Ecto neural progenitor cell (in vitro differentiated cells): ENCODE data around the gene CD7.

Experiments used
- DNase-seq: peaks from one replicate; pipeline ENCODE4 v3.0.0-alpha.2; 2018; ENCODE audit warnings: low spot score

The CD7 gene

DNA sequence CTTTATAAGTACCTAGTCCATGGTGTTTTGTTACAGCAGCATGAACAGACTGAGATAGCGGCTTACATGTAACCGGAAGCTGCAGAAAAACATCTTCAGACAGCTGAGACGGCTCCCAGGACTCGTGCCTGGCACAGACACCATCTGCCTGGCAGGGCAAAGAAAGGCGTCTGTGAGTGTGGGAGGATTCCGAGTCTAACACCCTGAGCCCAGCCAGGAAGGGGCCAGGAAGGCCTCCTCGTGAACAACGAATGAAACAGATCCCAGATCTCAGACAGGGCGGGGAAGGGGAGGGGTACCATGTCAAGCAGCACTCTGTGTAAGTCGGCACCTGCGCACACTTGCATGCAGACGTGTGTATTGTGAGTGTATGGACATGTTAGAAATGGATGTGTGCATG, 39.6 kb downstream of the CD7 start:
- no peak for DNase-seq

DNA sequence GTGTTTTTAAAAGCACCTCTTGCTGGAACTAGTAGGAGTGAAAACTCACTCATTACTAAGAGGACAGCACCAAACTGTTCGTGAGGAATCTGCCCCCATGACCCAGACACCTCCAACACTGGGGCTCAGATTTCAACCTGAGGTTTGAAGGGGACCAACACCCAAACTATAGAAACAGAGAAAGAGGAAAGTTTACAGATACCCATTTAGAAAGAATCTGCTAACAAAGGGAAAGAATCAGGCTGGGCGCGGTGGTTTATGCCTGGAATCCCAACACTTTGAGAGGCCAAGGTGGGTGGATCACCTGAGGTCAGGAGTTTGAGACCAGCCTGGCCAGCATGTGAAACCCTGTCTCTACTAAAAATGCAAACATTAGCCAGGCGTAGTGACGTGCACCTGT, 40.5 kb downstream of the CD7 start:
- DNase-seq, result no peak

DNA sequence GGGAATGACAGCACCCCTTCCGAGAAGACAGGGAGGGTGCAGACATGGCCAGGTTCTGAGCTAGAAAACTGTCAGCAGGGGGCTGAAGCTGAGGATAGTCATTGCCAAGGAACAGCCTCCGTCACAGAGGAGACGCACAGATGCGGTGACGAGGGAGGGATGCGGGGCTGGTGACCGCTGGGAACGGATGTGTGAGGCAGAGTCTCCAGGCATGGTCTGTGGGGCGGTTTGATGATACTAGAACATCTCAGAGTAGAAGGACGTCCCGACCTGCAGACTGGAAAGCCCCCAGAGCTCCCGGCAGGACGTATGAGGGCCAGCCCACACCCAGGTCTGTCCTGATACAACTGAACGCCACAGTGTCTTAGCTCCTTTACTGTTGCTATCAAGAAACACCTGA, 42.1 kb downstream of the CD7 start:
- no peak for DNase-seq

DNA sequence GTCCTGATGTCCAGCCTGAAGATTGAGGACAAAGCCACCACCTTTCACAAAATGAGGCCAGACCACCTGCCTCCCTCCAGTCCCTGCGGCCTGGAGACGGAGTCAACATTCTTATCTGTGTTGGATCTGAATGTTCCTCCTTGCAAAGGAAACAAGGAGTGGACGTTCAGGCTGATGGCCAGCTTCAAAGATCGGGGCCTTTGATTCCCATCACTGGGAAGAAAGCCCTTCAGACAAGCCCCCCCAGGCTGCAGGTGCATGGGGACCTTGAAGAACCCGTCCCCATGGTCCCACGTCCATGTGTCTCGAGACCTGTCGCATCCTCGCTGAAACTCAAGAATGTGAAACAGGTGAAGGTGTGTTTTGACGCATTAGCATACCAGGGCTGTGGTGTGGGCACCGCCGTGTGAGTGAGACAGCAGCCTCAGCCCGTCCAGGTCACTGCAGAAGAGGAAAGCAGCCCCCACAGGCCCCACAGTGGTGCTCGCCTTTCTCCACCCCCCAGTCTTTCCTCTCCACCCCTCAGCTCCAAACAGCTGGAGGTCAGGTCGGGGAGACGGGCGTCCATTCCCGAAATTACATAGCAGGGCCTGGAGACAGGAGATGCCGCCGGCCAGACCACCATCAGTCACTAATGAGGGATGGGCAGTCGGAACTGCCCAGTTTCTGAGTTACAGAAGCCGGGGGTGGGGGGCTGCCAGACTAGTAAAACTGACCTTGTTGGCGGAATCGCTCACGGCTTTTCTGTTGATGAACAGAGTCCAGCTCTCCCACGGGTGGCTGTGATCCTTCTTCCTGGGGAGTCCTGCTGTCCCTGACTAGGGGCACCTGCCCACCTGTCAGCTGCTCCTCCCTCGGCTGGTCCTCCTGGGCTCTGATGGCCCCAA, 43.0 kb downstream of the CD7 start:
- no peak for DNase-seq

DNA sequence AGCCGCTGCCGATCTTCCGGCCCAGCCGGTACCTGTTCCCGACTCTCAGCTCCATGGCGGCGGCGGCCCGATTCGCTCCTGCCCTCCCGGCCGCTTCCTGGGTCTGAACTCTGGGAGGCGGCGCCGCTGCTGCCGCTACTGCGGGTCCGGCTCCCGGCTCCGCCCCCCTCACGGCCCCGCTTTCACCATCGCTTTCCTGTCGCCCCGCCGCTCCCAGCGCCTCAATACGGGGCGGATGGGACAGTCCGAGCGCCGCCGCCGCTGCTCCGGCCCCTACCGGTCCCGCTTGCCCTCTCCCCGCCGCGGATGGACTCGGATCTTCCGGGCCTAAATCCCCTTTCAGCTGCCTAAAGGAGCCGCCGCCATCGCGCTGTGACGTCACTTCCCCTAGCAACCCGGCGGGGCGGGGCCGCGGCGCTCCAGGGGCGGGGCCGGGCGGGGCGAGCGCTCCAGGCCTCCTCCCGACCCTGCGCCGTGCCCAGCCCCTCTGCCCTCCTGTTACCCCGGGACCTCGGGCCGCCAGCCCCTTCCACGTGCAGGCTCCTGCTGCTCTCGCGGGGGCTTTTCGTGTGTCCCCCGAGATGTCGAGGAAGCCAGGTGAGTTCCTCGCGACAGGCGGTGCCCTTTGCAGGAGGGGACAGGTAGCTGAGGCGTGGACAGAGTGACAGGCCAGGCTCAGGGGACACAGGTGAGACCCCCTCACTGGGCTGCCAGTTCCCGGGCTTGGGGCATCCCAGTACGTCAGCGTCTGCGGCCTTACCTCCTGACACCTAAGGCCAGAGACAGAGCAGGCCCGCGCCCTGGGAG, 43.9 kb downstream of the CD7 start, which contains the start of gene CSNK1D:
Gene CSNK1D, minus strand, starts transcription at position 374 of the 807 bp plus-strand sequence. Its CDS starts 319 bp downstream, at position 55.
- peak; percentile 98 for DNase-seq

DNA sequence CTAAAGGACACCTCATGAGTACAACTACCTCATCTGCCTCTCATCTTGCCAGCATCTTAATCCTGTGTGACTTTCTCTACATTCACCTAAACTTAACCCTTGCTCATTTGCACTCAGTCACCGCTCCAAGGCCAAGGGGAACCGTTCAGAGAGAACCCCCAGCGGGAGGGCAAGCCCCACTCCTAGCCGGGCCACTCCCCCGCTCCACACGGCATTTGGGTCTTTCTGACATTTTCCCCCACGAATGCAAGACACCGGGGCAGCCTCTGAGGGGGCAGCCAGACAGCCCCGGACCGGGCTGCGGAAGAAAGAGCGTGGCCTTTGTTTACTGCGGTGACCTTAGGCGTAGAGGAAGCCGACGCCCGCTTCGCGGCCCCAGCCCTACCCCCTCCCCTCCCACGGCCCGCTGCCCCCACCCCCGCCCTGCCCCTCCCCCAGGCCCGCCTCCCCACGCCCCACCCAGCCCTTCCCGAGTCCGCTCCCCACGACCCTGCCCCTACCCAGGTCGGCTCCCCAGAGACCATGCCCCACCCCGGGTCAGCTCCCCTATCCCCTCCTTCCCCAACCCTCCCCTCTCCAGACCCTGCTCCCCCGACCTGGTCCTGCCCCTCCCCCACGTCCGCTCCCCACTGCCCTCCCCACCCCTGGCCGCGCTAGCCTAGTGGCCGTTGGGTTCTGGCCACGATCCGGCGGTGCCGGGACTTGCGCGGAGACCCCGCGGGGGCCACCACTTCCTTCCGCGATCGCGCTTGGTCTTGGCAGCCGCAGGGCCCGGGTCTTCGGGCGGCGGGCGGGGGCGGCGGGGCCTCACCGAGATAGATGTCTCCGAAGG, 44.7 kb downstream of the CD7 start:
- peak; percentile 68 for DNase-seq

DNA sequence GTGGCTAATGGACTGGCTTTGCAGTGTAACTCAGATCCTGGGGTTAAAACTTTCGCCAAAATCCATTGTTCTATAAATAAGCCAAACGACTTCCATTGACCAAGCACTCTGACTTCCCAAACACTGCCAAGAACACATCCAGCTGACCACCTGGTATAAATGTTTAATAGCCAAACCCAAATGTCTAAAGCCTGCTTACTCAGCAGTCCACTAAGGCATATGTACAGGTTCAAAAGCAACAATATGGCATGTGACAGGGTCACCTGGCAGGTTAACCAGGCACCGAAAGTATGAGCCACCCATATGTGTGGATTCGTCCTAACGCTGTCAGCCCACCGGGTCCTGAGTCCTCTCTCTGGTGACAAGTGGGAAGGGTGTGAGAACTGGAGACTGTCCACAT, 46.0 kb downstream of the CD7 start:
- no peak for DNase-seq

DNA sequence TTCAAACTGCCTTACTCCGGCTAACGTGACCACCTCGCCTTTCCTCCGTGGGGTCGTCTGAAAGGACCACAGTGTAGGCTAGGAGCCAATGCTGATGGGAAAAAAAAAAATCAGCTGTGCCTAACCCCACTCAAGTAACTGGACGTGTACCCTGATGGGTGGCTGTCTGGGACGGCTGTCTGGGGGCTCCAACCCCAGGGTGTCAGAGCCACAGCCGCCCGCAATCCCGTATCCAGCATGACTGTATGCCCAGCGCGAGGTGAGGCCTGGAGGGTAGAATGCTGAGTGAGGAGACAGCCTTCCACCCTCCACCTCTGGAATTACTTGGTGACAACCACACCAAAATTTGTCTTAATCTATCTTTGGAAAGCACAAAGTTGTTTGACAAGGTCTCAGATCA, 46.8 kb downstream of the CD7 start:
- DNase-seq, result no peak

DNA sequence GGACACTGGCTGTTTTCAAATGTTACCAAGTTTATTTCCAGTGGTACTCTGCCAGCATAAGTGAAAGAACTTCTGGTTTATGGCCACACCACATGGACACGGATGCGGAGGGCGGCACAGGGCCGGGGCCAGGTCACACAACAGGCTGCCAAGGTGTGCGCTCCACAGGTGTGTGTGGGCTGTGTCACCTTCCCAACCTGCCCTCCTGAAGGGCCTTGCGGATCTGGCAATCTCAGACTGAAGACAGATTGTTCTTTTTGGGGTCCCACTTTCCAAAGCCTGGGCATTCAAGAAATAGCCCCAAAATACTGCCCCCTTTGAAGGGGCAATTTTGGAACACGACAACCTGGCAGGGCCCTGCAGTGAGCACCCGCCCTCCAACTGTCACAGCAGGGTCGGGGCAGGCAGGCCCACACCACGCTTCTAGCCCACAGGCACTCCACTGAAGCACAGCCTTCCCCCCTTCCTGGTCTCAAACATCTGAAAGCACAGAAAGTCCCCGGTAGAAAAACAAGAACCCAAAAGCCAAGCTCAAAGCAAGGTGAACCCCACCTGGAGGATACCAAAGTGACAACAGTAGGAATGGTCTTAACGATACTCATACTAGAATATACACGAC, 47.4 kb downstream of the CD7 start:
- DNase-seq, result peak; percentile 43

DNA sequence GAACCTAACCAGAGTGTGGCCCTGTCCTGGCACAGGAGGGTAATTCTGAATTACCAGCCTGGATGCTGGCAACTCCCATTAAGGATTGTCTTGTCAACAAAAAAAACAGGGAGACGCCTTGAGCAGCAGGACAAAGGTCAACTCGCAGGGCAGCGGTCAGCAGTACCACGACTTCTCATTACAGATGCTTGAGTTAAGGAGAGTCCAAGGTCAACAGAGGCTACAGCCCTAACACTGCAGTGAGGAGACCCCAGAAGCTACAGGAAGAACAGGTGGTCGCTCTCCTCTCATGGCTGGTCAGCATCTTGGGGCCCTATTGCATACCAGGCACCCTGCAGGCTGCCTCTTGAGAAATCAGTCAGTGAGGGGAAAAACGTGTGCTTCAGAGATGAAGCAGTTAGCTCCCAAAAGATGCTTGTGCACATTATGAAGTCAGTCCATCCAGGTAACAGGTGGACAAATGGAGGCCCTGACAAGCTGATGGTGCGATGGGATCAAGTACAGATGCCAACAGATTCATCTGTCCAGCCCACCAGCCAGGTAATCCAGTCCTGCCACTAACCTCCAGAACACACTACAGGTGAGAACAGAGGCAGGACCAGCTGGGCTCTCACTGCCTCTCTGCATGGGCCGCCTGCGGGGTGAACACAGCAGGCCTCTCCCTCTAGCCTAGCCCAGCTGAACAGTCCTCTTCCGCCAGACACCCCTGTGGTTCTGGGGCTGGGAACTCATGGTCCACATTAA, 48.1 kb downstream of the CD7 start:
- DNase-seq, result peak; percentile 47

DNA sequence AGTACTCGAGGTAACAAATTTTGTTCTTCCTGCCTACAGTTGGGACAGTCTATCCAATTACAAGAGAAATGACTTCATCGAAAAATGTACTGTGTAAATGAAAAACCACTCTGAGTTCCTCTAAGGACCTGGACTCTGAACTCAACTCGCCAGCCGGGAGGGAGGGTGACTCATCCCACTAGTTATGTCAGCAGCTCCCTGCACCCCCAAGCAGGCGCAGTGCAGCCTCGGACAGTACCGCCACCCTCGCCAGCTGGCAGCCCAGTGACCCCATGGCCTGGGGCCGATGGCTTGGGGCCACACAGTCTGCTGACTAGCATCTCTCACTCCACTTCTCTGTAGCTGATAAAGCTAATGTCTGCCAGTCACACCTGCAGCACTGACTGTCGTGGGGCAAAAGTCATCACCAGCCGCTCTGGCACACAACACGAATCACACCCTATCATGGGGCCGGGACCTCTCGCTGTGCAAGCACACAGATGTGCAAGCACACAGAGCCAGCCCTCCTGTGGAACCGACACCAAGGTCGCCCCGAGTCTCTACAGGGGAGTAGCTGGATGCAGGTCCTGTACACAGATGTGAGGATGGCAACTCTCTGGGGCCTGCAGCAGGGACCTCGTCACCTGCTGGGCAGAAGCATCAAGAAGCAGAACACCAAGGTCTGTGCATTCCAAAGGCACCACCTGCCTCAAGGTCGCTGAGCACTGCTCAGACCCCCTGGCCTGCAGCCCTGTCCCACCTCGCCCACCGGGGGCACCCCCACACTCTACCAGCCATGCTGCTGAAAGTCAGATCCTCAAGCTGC, 49.6 kb downstream of the CD7 start:
- no peak for DNase-seq

DNA sequence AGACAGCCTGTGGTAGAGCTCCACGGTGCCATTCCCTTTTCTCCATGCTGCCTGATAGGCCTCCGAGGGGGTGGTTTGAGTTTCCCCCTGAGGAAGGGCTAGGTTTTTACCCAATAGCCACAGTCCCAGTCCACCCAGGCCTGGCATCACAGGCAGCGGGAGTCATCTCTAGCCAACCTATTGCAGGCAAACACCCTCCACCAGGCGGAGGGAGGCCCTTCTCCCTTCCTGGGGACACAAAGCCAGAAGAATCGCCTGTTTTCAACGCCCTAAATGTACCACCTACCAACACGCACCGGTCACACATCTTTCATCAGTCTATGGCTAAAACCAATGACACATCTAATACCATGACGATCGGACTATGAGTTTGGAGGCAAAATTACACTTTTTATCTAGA, 51.3 kb downstream of the CD7 start:
- no peak for DNase-seq
